Activated T-cell treated with anti-CD3 and anti-CD28 coated beads, Interleukin-2, amount 50 U/mL, for 4 hours (primary cell): Measurements from ENCODE around the gene MUS81. TPM values are rescaled to one million over a fixed set of nuclear protein-coding genes. Genes with fewer than 3 reads are reported as not detected.
"Not testable (repeated sequence)": the region's sequence is repeated elsewhere in the genome, so short reads cannot be mapped to it uniquely, and the experiment has no call there.

Experiments used
- ATAC-seq, 2 donors: fragments of 200-7000 bp; cut with Tn5 transposase; one replicate each; pipeline ENCODE4 v1.10.0; 2021
- DNase-seq: peaks from one replicate; pipeline ENCODE4 v3.0.0-alpha.2; 2020
- H3K27me3 Mint-ChIP-seq: one replicate; pipeline ENCODE4 v1.8.0; 2021; ENCODE audit warnings: low read depth, mixed read lengths
- H3K36me3 Mint-ChIP-seq: one replicate; pipeline ENCODE4 v1.8.0; 2022; ENCODE audit warnings: mixed read lengths; ENCODE audit not compliant: insufficient read depth
- H3K4me1 Mint-ChIP-seq: one replicate; pipeline ENCODE4 v1.8.0; 2021; ENCODE audit warnings: low read depth, mixed read lengths
- H3K4me3 Mint-ChIP-seq: one replicate; pipeline ENCODE4 v1.8.0; 2021; ENCODE audit warnings: mild to moderate bottlenecking, moderate library complexity, mixed read lengths
- H3K9me3 Mint-ChIP-seq: one replicate; pipeline ENCODE4 v1.8.0; 2021; ENCODE audit warnings: mixed read lengths
- total RNA-seq, 3 donors: library from RNA; stranded (reverse); gene quantifications; one replicate each; pipeline ENCODE4 v1.2.1, GENCODE V29; 2021

Gene MUS81
- total RNA-seq, 3 donors from 2014 or later = 60.8 to 72.9 (median 60.8) TPM

DNA sequence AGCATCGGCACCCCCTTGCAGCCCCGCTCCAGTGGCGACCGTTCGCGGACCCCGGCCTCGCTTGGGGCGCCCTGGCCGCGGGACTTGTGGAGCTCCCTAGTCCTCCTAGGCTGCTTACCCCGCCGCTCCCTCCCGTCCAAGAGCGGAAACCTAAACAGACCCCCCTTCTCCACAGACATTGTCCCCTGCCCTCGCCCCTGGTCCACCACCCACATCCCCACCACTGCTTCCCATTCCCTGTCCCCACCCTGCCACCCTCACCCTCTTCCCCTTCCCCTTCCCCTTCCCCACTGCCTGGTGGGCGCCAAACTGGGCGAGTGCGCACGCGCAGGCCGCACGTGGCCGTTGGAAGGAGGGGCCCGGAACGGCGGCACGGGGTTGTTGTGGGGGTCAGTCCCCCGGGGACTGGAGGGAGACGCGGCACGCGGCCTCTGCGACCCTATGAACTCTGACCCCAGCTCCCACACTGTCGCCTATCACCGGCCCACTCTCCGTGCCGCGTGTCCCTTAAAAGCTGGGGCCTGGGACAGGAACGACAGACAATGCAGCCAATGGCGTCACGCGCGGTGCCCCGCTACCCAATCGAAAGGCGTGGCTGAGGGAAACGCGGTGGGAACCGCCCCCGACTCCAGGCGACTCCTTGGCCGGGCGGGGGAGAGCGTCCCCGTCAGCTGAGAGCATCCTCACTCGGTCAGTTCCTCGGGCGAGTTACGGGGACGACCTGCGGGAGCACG lies 26.8 kb upstream of the MUS81 start, which contains the start of gene SNX32:
Gene SNX32, plus strand, starts transcription at position 667 of the 734 bp plus-strand sequence. CDS start 103 bp downstream, outside the sequence.
- no peaks in the 10 kb centered on the region for H3K27me3 Mint-ChIP-seq

DNA sequence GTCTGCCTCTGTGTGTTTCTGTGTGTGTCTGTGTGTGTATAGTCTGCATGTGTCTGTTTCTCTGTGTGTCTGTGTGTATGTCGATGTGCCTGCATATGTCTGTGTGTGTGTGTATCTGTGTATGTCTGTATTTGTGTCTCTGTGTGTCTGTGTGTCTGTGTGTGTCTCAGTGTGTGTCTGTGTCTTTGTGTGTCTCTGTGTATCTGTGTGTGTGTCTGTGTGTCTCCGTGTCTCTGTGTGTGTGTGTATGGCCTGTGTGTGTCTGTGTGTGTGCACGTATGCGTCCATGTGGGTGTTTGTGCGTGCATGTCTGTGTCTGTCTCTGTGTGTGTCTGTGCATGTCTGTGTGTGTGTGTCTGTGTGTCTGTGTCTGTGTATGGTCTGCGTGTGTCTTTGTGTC lies 26.0 kb upstream of the MUS81 start:
- ATAC-seq (no peak), DNase-seq (no peak)
- Mint-ChIP-seq H3K4me1 (peaks cover 18% of the 10 kb centered on the region), H3K4me3 (no peak overlapping the region), H3K27me3 (no peaks in the 10 kb centered on the region), H3K36me3 (no peaks in the 10 kb centered on the region), H3K9me3 (no peaks in the 10 kb centered on the region)

More for the DNA sequence above, 26.8 kb upstream of the MUS81 start, which contains the start of gene SNX32:
- Mint-ChIP-seq H3K36me3 (no peaks in the 10 kb centered on the region), H3K4me1 (peaks cover 18% of the 10 kb centered on the region), H3K9me3 (no peaks in the 10 kb centered on the region), H3K4me3 (no peak within 1 kb of the TSS)
- DNase-seq (peak; percentile 95), ATAC-seq (peak; percentile 99 to 100)

DNA sequence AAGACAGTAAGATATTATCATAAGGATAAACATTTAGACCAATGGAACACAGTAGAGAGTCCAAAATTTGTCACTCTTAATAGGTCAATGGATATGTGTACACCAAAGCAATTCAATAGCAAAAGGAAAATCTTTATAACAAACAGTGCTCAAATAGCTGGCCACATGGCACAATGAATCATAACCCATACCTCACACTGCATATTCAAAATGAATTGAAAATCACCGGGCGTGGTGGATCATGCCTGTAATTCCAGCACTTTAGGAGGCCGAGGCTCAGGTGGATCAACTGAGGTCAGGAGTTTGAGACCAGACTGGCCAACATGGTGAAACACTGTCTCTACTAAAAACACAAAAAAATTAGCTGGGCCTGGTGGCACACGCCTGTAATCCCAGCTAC lies 18.1 kb upstream of the MUS81 start:
- Mint-ChIP-seq H3K4me3 (no peak overlapping the region), H3K9me3 (no peaks in the 10 kb centered on the region), H3K27me3 (no peaks in the 10 kb centered on the region), H3K36me3 (no peaks in the 10 kb centered on the region), H3K4me1 (no peaks in the 10 kb centered on the region)
- ATAC-seq (no peak), DNase-seq (no peak)

DNA sequence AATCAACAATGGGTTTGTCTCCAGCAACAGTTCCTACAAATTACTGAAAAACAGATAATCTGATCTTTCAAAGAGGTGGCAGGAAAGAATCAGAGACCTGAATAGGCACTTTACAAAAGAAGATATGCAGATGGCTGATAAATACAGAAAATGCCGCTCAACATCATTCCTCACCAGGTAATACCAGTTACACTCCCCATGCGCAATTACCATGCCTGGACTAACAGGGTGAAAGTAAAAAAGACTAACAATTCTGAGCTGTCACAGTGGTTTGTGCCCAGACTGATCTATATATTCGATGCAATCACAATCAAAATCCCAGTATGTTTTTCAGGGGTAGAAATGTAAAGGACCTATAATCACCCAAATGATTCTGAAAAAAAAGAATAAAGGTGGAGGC lies 16.4 kb upstream of the MUS81 start:
- no peak for DNase-seq
- H3K9me3 Mint-ChIP-seq = no peaks in the 10 kb centered on the region
- no peaks in the 10 kb centered on the region for H3K27me3 Mint-ChIP-seq
- no peak overlapping the region for H3K4me3 Mint-ChIP-seq
- no peaks in the 10 kb centered on the region for H3K36me3 Mint-ChIP-seq
- no peak for ATAC-seq
- H3K4me1 Mint-ChIP-seq = no peaks in the 10 kb centered on the region

DNA sequence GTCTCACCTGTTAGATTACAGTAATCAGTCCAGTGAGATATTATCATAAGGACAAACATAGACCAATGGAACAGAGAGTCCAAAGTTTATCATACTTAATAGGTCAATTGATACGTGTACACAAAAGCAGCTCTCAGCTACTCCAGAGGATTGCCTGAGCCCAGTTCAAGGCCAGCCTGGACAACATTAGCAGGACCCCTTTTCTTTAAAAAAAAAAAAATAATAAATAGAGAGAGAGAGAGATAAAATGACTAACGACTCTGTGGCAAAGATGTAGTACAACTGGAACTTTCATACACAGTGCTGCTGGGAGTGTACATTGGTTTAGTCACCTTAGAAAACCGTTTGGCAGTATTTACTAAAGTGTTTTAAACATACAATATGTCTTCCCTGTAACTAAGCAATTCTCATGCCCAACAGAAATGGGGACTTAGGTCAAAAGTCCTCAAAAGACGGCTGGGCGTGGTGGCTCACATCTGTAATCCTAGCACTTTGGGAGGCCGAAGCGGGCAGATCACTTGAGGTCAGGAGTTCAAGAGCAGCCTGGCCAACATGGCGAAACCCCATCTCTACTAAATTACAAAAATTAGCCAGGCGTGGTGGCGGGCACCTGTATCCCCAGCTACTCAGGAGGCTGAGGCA lies 15.9 kb upstream of the MUS81 start:
- H3K4me1 Mint-ChIP-seq = no peaks in the 10 kb centered on the region
- no peaks in the 10 kb centered on the region for H3K9me3 Mint-ChIP-seq
- no peaks in the 10 kb centered on the region for H3K36me3 Mint-ChIP-seq
- no peak for ATAC-seq
- no peak overlapping the region for H3K4me3 Mint-ChIP-seq
- H3K27me3 Mint-ChIP-seq = no peaks in the 10 kb centered on the region
- DNase-seq = no peak

DNA sequence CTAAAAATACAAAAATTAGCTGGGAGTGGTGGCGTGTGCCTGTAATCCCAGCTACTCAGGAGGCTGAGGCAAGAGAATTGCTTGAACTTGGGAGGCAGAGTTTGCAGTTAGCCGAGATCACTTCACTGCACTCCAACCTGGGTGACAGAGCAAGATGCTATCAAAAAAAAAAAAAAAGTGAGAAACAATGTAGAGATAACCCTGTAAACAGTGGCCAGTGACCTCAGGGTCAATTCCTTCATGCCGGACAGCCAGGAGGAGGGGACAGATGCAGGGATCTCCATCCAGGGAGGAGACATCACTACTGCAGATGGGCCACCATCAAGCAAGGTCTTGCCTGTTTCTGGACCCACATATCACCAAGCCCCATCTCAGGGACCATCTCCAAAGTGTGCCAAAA lies 12.5 kb upstream of the MUS81 start:
- ATAC-seq (no peak), DNase-seq (no peak)
- Mint-ChIP-seq H3K4me3 (no peak overlapping the region), H3K9me3 (no peaks in the 10 kb centered on the region), H3K36me3 (peaks cover 10% of the 10 kb centered on the region), H3K4me1 (no peaks in the 10 kb centered on the region), H3K27me3 (no peaks in the 10 kb centered on the region)

DNA sequence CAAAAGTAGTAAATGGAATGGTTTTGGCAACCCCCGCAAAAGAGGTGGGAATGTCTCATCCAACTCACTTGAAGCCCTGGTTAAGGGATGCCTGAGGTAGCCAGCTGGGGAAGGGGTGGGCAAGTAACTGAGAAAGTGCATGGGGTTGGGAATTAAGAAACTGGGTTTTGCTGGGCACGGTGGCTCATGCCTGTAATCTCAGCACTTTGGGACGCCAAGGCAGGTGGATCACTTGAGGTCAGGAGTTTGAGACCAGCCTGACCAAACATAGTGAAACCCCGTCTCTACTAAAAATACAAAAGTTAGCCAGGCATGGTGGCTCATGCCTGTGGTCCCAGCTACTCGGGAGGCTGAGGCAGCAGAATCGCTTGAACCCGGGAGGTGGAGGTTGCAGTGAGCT lies 11.5 kb upstream of the MUS81 start:
- H3K36me3 Mint-ChIP-seq = peaks cover 13% of the 10 kb centered on the region
- ATAC-seq, H3K27me3 Mint-ChIP-seq, H3K9me3 Mint-ChIP-seq, DNase-seq, H3K4me3 Mint-ChIP-seq, H3K4me1 Mint-ChIP-seq: not testable (repeated sequence)

DNA sequence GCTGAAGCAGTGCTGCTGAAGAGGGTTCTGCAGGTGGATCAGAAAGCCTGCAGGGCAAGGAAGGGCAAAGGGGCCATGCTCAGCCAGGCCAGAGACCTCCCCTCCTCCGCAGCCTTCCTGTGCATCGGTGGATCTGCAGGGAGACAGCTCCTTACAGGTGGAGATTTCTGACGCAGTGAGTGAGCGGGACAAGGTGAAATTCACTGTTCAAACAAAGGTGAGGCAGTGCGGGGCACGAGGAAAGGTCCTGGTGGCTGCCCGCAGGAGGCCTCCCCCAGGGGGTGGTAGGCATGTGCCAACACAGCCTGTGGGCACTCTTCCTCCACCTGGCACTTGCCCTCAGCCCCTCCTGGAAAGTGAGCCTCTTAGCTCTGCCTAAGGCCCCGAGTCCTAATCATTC lies 10.9 kb upstream of the MUS81 start:
- Mint-ChIP-seq H3K36me3 (peaks cover 18% of the 10 kb centered on the region), H3K9me3 (no peaks in the 10 kb centered on the region), H3K4me3 (no peak overlapping the region), H3K27me3 (no peaks in the 10 kb centered on the region), H3K4me1 (peaks cover 9% of the 10 kb centered on the region)
- no peak for ATAC-seq
- no peak for DNase-seq

DNA sequence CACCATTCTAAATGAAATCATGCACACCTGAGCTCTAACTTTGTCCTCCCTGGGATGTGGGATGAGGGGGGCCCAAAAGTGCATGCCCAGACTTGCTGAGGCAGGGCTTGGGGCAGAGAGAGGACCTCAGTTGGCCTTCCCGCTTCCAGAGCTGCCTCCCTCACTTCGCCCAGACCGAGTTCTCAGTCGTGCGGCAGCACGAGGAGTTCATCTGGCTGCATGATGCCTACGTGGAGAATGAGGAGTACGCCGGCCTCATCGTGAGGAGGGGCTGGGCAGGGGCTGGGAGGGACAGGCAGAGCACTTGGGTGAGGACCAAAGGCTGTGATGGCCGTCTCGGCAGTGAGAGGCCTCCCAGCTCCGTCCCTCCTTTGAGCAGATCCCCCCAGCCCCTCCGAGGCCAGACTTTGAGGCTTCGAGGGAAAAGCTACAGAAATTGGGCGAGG lies 10.4 kb upstream of the MUS81 start:
- DNase-seq = no peak

DNA sequence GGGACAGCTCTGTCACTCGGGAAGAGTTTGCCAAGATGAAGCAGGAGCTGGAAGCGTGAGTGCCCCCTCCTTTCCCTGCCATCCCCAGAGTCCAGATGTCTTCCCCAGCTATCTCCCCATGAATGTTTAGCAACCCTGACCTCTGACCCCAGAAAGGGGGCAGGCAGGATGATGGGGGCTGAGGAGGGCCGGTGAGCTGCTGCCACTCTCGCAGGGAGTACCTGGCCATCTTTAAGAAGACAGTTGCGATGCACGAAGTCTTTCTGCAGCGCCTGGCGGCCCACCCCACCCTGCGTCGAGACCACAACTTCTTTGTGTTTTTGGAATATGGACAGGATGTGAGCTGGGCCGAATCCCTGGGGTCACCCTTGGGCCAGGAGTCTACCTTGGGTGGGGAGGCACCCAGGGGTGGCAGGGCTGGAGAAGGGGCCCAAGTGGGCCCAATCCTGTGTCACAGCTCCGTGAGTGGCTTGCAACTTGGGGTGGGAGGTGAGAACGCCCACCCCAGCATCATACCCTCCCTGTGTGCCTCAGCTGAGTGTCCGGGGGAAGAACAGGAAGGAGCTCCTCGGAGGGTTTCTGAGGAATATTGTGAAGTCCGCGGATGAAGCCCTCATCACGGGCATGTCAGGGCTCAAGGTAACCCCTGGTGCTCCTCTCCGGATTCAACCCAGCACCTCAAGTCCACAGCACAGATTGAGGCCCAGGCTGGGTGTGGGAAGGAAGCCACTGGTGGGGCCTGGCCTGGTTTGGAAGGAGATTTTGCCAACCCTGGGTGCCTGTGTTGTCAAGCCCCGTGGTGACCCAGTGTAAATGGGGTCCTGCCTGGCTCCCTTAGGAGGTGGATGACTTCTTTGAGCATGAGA lies 9.8 kb upstream of the MUS81 start:
- no peaks in the 10 kb centered on the region for H3K27me3 Mint-ChIP-seq
- DNase-seq (no peak), ATAC-seq (no peak)
- H3K4me1 Mint-ChIP-seq = peaks cover 18% of the 10 kb centered on the region
- no peaks in the 10 kb centered on the region for H3K9me3 Mint-ChIP-seq
- H3K4me3 Mint-ChIP-seq = no peak overlapping the region
- H3K36me3 Mint-ChIP-seq = peaks cover 26% of the 10 kb centered on the region

More for the DNA sequence above, 10.4 kb upstream of the MUS81 start:
- peaks cover 14% of the 10 kb centered on the region for H3K4me1 Mint-ChIP-seq
- no peak overlapping the region for H3K4me3 Mint-ChIP-seq
- no peaks in the 10 kb centered on the region for H3K9me3 Mint-ChIP-seq
- peaks cover 22% of the 10 kb centered on the region for H3K36me3 Mint-ChIP-seq
- no peak for ATAC-seq
- H3K27me3 Mint-ChIP-seq = no peaks in the 10 kb centered on the region

DNA sequence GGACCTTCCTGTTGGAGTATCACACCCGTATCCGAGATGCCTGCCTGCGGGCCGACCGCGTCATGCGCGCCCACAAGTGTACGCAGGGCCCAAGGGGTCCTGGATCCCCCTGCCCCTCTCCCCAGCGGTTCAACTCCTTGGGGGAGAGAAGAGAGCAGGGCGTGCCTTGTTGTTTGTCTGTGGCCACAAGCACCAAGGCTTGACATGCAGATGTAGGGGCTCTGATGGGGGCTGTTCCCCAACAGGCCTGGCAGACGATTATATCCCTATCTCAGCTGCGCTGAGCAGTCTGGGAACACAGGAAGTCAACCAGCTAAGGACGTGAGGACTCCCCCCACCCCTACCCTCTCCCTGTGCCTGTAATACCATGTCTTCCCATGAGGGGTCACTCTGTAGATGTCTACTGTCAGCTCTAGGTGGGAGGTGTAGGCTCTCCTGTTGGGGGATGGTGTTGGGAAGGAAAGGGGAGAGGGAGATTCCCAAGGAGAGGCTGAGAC lies 9.1 kb upstream of the MUS81 start:
- Mint-ChIP-seq H3K9me3 (no peaks in the 10 kb centered on the region), H3K4me3 (no peak overlapping the region), H3K27me3 (no peaks in the 10 kb centered on the region), H3K36me3 (peaks cover 33% of the 10 kb centered on the region), H3K4me1 (peaks cover 24% of the 10 kb centered on the region)
- ATAC-seq (peak; percentile 10 to 25), DNase-seq (no peak)

DNA sequence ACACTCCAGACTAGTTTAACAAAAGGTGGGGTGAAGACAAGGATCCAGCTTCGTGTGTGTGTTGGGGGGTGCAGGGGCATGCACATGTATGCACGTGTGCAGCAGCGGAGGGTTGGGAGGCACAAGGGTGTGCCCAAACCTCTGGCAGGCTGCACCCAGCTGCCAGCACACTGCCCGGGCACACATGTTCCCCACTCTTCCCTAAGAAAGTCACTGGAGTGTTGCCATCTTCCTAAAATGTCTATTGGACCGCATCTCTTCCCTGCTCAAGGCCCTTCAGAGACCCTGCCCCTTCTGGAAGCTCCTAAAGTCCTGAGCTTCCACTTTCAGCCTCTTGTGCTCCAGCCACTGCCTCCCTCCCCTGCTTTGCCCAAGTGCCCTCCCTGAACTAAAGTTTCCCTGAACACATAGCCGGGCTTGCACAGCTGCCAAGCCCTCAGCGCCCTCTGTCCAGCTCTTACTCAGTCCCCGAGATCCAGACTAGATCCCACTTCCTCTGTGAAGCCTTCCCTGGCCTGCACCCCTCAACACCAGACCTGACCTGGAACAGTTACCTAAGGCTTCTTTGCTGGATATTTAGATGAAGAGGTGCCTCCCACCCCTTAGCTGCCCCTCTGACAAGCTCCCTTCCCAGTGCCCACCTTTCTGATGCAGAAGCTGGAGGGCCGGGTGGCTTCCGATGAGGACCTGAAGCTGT lies 8.3 kb upstream of the MUS81 start:
- ATAC-seq (no peak), DNase-seq (no peak)
- no peaks in the 10 kb centered on the region for H3K27me3 Mint-ChIP-seq
- no peaks in the 10 kb centered on the region for H3K9me3 Mint-ChIP-seq
- H3K4me3 Mint-ChIP-seq = no peak overlapping the region
- H3K36me3 Mint-ChIP-seq = peaks cover 40% of the 10 kb centered on the region
- peaks cover 32% of the 10 kb centered on the region for H3K4me1 Mint-ChIP-seq

DNA sequence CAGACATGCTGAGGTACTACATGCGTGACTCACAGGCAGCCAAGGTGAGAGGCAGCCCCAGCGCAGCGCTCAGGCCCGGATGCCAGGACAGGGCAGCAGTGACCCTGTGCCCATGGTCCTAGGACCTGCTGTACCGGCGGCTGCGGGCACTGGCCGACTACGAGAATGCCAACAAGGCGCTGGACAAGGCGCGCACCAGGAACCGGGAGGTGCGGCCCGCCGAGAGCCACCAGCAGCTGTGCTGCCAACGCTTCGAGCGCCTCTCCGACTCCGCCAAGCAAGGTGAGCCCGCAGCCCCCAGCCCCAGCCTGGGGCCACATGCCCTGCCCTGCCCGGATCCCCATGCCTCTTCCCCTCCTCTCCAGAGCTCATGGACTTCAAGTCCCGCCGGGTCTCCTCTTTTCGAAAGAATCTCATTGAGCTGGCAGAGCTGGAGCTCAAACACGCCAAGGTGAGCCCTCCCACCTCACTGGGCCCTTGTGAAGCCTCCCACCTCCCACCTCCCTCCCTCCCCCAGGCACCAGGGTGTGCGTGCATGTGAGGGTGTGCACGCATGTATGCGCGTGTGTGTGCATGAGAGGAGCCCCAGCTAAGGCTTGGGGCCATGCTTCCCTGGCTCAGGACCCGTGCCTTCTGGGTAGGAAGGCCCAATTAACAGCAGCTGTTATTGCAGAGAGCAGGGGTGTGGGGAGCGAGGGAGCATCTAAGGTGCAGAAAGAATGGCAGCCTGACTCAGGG lies 7.6 kb upstream of the MUS81 start:
- Mint-ChIP-seq H3K4me1 (peaks cover 32% of the 10 kb centered on the region), H3K9me3 (no peaks in the 10 kb centered on the region), H3K27me3 (no peaks in the 10 kb centered on the region), H3K4me3 (no peak overlapping the region), H3K36me3 (peaks cover 40% of the 10 kb centered on the region)
- DNase-seq (no peak), ATAC-seq (no peak)
